HG03097 (cell line): ENCODE data around the gene UROS.

ENCODE experiments used
- ATAC-seq: cut with Tn5 transposase; IDR thresholded peaks from one replicate; pipeline ENCODE4 v1.9.1; 2021; ENCODE audit not compliant: unreplicated experiment, low FRiP score

UROS gene

GRCh38 chr10:125838802-125839575, 15.9 kb upstream of the UROS start:
- ATAC-seq = no peak

GRCh38 chr10:125836746-125837145, 13.7 kb upstream of the UROS start:
- ATAC-seq = no peak

- ATAC-seq = no peak
Observed at GRCh38 chr10:125828311-125828710, 5.3 kb upstream of the UROS start.

DNA sequence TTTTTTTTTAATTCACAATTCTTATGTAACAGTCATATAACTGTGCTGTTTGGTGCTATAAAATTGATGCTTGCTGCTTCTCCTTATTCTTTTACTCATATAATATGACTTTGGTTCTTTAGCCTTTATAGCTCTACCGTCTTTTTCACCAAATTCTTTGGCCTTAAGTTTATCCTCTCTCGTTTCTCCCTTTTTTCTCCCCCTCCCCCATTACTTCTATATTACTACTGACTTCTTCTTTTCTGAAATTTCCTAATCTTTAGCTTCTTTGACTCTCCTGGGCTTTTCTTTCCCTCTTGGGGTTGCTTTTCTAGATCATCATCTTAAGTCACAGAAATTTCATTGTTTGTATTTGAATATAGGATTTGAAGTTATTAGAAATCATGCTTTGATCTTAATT, 4.1 kb upstream of the UROS start:
- no peak for ATAC-seq

DNA sequence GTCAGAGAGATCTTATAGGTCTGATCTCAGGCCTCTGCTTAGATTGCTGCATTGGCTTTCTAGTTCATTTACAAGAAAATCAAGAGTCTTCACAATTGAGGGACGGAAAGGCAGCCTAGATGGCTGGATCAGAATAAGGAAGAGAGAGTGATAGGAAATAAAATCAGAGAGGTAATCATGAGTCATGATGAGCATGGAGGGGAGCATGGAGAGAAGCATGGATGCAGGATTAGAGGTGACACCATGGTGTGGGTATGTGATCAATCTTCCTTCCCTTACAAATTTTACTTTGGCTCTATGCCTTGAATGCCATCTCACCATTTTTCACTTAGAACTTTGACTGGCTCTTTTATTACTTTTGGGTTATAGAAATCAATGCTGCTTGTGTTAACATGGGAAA, 1.7 kb upstream of the UROS start:
- no peak for ATAC-seq

GRCh38 chr10:125823663-125824251, 699 bp upstream of the UROS start:
- no peak for ATAC-seq

DNA sequence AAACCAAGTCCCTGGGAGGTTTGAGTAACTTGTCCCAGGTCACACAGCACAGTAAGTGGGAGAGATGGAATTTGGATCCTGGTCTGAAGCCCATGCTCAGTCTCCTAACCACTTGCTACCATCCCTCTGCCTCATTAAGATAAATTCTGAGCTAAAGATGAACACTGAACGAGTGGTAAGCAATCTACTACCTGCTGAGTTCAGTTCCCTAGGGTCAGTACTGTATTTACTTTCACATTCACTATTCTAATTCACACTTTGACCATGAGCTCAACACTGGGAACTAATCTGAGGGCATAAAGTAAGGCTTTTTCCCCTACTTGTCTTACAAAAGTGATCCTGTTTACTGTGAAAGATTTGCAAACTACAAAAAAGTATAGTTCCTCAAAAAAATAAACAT, 2.4 kb downstream of the UROS start:
- peak; percentile 39 for ATAC-seq

GRCh38 chr10:125817337-125817946, 5.6 kb downstream of the UROS start:
- ATAC-seq = no peak

- ATAC-seq = no peak
Observed at GRCh38 chr10:125816548-125816947, 6.5 kb downstream of the UROS start.

DNA sequence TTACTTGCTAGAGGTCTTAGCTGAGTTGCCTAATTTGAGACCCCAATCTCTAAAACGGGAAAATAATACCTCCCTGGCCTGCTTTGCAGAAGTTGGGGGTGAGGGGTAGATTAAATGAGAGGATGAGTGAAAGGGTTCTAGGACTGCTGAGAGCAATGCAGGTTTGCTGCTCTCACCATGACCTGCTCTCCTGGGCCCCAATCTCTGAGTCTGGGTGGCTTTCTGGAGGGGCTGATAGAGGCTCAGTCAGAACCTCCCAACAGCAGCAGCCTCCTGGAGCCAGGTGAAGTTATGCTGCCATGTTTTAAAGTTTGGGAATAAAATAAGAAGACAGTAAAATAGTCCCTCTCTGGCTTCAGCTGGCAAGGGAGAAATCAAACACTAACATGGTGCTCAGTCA, 7.3 kb downstream of the UROS start:
- ATAC-seq = no peak

DNA sequence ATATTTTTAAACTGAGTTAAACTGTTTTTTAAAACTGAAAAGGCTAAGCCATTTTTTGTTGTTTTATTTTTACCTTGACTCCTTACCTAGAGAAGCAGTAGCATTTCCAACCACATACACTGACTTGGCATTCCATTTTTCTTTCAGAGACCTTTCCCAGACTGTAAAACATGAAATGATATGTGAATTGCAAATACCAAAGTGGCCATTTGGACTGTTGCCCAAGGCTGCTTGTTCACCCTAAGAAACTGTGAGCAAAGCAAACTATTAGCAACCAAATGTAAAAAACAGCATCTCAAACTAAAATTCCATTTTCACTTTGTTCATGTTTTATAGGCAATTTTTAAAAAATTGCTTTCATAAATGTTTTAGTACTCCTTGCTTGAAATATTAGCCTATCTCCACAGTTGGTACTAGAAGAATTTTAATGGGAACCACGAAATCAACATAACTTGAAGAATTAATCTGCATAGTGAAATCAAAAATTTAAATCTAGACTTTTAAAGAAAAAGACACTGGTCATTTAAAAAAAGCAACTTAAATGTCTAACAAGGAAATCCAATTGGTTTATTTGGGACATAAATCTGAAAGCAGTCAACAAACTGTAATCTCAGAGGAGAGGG, 10.8 kb downstream of the UROS start:
- no peak for ATAC-seq

DNA sequence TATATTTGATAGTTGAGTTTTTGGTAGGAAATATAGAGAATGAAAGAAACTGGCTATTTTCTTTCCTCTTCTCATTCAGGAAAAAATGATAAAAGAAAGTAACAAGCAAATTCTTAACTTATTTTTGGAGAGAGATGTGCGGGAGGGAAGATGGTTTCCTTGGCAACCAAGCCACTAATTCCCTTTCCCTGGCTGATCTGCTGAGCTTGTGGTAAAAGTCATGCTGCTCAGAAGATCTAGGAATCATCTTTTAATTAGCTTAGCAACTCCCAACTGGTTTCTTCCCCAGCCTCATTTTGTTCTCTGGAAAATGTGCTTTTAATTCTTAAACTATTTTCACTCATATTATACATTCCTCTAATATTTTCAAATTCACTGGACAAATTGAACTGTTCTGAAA, 11.8 kb downstream of the UROS start:
- ATAC-seq = no peak

- ATAC-seq = no peak
Observed at GRCh38 chr10:125808047-125808446, 15.0 kb downstream of the UROS start.

DNA sequence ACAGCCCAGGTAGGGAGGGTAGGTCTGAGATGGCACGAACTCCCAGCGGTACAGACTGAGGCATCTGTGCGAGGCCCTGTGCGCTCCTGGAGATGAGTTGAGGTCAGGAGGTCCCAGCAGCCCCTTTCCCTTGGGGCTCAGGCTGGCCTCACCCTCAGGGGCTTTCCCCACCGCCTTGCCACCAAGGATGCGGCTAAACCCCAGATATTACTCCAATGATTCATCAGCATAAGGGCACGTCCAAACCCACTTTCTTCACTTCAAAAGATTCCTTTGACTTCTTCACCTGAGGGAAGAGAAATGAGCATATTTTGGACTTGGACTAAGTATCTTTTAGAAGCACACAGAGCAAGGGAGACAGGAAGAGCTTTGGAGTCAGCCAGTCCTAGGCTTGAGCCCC, 20.3 kb downstream of the UROS start:
- ATAC-seq = no peak

DNA sequence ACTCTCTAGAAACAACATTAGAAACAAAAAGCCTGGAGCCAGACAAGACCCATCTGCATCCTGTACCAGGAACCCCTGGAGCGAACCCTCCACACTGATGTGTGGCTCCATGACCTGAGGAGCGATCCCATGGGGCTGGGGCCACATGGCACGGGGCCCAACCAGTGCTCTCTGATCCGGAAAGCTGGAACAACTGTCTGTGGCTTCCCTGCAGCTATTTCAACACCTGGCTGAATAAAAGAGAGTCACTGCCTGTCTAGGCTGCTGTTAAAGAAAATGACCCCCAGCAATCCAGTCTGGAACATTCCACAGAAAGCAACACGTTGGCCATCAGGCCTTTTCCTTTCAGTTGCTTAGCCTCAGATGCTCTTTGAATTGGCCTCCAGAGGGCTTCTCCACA, 20.9 kb downstream of the UROS start:
- ATAC-seq = no peak

DNA sequence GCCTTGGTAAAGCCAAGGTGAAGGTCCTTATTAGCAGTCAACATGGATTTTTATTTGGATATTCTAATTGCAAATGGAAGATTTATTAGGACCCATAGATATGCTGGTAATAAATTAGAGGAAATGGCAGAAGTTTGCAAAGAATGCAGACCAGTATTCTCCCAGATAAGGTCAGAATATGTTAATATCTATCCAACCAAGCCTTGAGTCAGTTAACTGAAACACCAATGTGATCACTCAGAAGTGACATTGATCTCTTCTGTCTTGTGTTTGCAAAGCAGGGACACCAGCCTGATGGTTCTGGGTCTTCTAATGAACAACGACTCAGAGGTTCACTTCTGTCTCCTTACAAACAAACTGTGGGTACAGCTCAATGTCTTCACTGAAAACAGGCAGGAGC, 21.5 kb downstream of the UROS start:
- ATAC-seq = no peak

DNA sequence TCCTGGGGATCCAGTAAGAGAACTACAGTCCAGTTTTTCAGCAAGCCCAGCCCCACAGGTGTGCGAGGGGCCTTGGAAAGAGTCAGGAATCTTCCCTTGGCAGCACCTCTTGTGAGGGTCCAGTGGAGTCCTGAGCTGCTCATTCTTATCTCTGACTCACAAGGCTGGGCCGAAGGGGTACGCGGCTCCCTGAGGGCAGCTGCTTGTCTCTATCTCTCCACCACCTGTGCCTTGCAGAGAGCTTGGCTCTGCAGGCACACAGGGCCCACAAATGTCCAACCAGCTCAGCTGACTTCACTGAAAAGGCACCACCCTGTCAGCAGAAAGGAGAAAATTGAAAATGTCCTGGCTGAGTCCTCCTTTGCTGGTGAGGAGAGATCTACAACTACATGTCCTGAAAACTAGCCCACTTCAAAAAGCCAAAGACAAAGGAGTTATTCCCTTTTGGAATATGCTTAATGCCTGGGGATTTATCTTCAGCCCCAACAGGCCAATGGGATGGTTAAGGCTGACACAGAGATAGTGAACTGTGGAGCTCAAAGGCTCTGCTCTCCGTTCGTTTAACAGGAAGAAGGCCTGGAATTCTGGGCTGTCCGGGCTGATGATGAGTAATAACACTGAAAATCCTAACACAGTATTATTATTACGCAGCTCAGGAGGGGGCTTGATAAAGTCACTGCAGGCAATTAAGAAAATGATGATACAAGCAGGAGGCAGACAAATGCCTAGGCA, 23.4 kb downstream of the UROS start:
- no peak for ATAC-seq

DNA sequence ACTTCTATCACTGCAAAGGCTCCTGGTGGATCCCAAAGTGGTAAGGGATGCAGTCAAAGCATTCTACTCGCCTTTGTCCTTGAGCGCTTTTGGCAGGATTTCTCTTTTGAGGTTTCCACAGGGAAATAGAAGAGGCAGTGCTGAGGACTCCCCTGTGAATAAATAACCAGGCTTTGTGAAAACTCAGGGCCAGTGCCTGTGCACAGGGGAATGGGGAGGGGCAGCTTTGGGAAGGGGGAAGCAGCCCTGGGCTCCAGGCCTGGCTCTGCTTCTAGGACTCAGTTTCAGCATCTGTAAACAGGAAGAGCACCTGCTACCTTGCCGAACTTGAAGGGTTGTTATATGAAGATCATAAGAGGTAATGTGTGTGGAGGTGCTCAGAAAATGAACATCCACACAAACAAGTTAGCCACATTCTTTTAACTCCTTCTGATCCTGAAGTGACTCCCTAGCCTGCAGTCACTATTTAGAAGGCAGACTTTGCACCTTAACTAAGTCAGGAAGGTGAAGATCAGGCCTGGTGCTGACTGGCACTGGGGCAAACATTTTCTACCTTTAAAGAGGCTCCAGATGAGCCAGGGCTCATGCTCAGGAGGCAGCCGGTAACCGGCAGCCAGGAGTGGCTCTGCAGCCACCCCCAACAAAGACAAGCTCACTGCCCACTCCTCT, 24.9 kb downstream of the UROS start:
- ATAC-seq = no peak

DNA sequence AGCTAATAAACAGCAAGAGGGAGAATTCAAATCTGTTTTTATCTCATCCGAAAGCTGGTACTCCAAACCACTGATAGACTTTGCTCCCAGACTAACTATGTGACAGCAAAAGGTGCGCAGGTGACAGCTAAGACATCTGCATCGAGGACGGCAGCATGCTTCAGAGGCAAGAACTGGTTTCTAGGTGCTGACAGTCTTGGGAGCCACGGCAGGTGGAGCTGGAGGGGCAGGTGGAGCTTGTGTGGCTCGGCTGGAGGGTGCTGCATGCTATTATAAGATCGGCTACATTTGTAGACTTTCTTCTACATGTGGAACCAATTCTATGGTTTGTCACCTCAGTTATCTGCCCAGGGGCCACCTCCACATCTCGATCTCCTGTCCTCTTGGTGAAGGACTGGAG, 25.6 kb downstream of the UROS start:
- no peak for ATAC-seq

DNA sequence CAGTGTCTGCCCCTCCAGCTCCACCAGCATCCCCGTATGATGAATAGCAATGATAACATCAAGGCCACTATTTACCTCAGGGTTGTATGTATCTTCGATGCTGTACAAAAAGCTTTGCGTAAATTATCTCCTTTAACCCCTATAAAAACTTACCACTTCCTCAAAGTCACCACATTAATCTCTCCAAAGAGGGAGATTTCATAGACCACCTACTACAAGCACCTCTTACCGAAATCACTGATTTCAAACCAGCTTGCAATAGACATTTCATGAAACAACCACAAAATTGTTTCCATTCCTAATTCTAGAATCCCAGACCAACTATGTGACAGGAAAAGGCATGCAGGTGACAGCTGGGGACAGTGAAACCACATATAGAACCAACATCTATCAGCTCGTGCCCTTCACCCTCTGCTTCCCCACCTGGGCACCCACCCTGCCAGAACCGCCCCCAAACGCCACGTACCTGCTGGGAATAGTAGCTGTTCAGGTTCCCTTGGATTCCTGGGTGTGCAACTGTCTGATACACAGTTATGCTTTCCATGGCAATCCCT, 27.3 kb downstream of the UROS start:
- ATAC-seq = no peak
